DOHH2 (cell line): ENCODE measurements around the gene SUGCT.

Experiments used
- H3F3A ChIP-seq: fragments of 200-600 bp; sonication (generic), shearing (Covaris generic); 2 replicates; pipeline ENCODE4 v1.6.0; 2016; ENCODE audit warnings: antibody characterized with exemption, mild to moderate bottlenecking; ENCODE audit not compliant: control insufficient read depth, insufficient read depth
- H3K27ac ChIP-seq: fragments of 200-600 bp; sonication (generic); 2 replicates; pipeline ENCODE4 v1.5.1; 2014; ENCODE audit warnings: low read depth, mild to moderate bottlenecking, low read length, moderate library complexity
- H3K27me3 ChIP-seq: fragments of 200-600 bp; sonication (generic); 2 replicates; pipeline ENCODE4 v1.6.1; 2014; ENCODE audit warnings: mild to moderate bottlenecking, low read length, mixed read lengths; ENCODE audit not compliant: control insufficient read depth
- H3K36me3 ChIP-seq: fragments of 200-600 bp; sonication (generic); 2 replicates; pipeline ENCODE4 v1.6.1; 2014; ENCODE audit warnings: mild to moderate bottlenecking, low read length, moderate library complexity, mixed read lengths; ENCODE audit not compliant: control insufficient read depth
- H3K4me1 ChIP-seq: fragments of 200-600 bp; sonication (generic); 2 replicates; pipeline ENCODE4 v1.6.1; 2014; ENCODE audit warnings: mild to moderate bottlenecking, low read length, mixed read lengths; ENCODE audit not compliant: control insufficient read depth
- H3K4me2 ChIP-seq: fragments of 200-600 bp; sonication (generic); 2 replicates; pipeline ENCODE4 v1.6.0; 2014; ENCODE audit warnings: mild to moderate bottlenecking, low read length, moderate library complexity
- H3K4me3 ChIP-seq: fragments of 200-600 bp; sonication (generic); 2 replicates; pipeline ENCODE4 v1.5.1; 2014; ENCODE audit warnings: mild to moderate bottlenecking, low read length, mixed read lengths
- H3K79me2 ChIP-seq: fragments of 200-600 bp; sonication (generic); 2 replicates; pipeline ENCODE4 v1.6.1; 2014; ENCODE audit warnings: mild to moderate bottlenecking, low read length, mixed read lengths; ENCODE audit not compliant: control insufficient read depth
- H3K9me2 ChIP-seq: fragments of 200-600 bp; sonication (generic); replicated peaks from 2 replicates; pipeline ENCODE4 v1.6.1; 2014; ENCODE audit warnings: mild to moderate bottlenecking, low read length, mixed read lengths; ENCODE audit not compliant: control insufficient read depth
- H3K9me3 ChIP-seq: fragments of 200-600 bp; sonication (generic); 2 replicates; pipeline ENCODE4 v1.6.1; 2014; ENCODE audit warnings: antibody characterized with exemption, low read length, mixed read lengths; ENCODE audit not compliant: control insufficient read depth, insufficient read depth
- H4K20me1 ChIP-seq: fragments of 200-600 bp; sonication (generic); 2 replicates; pipeline ENCODE4 v1.6.0; 2014; ENCODE audit warnings: low read depth, mild to moderate bottlenecking, antibody characterized with exemption, low read length, moderate library complexity; ENCODE audit not compliant: control insufficient read depth, insufficient read depth
- CTCF ChIP-seq: fragments of 200-600 bp; sonication (generic); IDR thresholded peaks from one replicate; pipeline ENCODE4 v1.5.1; 2014; ENCODE audit warnings: antibody characterized with exemption, mild to moderate bottlenecking, low read depth, low read length; ENCODE audit not compliant: poor library complexity, severe bottlenecking
- EZH2phosphoT487 ChIP-seq: fragments of 200-600 bp; sonication (generic); IDR thresholded peaks from 2 replicates; pipeline ENCODE4 v1.6.1; 2017; ENCODE audit warnings: borderline replicate concordance, mild to moderate bottlenecking, antibody characterized with exemption, low read length, moderate library complexity, mixed read lengths

Gene SUGCT

GRCh38 chr7:40419806-40420205 is 285.0 kb downstream of the SUGCT start:
- Histone ChIP-seq H3K4me1 (no peaks in the 10 kb centered on the region), H3K27me3 (no peaks in the 10 kb centered on the region), H3K27ac (no peak overlapping the region), H3K9me2 (no peaks in the 10 kb centered on the region), H3F3A (no peaks in the 10 kb centered on the region), H3K79me2 (no peaks in the 10 kb centered on the region), H3K4me3 (no peak overlapping the region), H3K36me3 (no peaks in the 10 kb centered on the region), H3K9me3 (no peaks in the 10 kb centered on the region), H4K20me1 (no peaks in the 10 kb centered on the region), H3K4me2 (no peak overlapping the region)
- TF ChIP-seq CTCF, result no peak
- TF ChIP-seq EZH2phosphoT487, result no peak

GRCh38 chr7:40421433-40421832 is 286.6 kb downstream of the SUGCT start:
- no peaks in the 10 kb centered on the region for H3F3A ChIP-seq
- no peaks in the 10 kb centered on the region for H3K79me2 ChIP-seq
- no peaks in the 10 kb centered on the region for H3K27me3 ChIP-seq
- H3K4me3 ChIP-seq, result no peak overlapping the region
- no peaks in the 10 kb centered on the region for H4K20me1 ChIP-seq
- H3K4me1 ChIP-seq, result no peaks in the 10 kb centered on the region
- no peaks in the 10 kb centered on the region for H3K9me2 ChIP-seq
- TF ChIP-seq EZH2phosphoT487 (no peak), CTCF (no peak)
- no peak overlapping the region for H3K27ac ChIP-seq
- no peaks in the 10 kb centered on the region for H3K9me3 ChIP-seq
- H3K4me2 ChIP-seq, result no peak overlapping the region
- H3K36me3 ChIP-seq, result no peaks in the 10 kb centered on the region

GRCh38 chr7:40425696-40426095 is 290.9 kb downstream of the SUGCT start:
- Histone ChIP-seq H3K4me3 (no peak overlapping the region), H3K9me3 (no peaks in the 10 kb centered on the region), H3F3A (no peaks in the 10 kb centered on the region), H3K4me1 (no peaks in the 10 kb centered on the region), H3K27me3 (no peaks in the 10 kb centered on the region), H3K9me2 (no peaks in the 10 kb centered on the region), H3K79me2 (no peaks in the 10 kb centered on the region), H3K36me3 (no peaks in the 10 kb centered on the region), H4K20me1 (no peaks in the 10 kb centered on the region), H3K4me2 (no peak overlapping the region), H3K27ac (no peak overlapping the region)
- TF ChIP-seq CTCF, result no peak
- TF ChIP-seq EZH2phosphoT487, result no peak

- H3K27me3 ChIP-seq, result no peaks in the 10 kb centered on the region
- no peaks in the 10 kb centered on the region for H3K9me3 ChIP-seq
- H3K4me3 ChIP-seq, result no peak overlapping the region
- H3K27ac ChIP-seq, result no peak overlapping the region
- H3K4me2 ChIP-seq, result no peak overlapping the region
- H3K9me2 ChIP-seq, result no peaks in the 10 kb centered on the region
- no peaks in the 10 kb centered on the region for H3F3A ChIP-seq
- H3K36me3 ChIP-seq, result no peaks in the 10 kb centered on the region
- H4K20me1 ChIP-seq, result no peaks in the 10 kb centered on the region
- TF ChIP-seq CTCF, result no peak
- no peak for TF ChIP-seq EZH2phosphoT487
- no peaks in the 10 kb centered on the region for H3K79me2 ChIP-seq
- no peaks in the 10 kb centered on the region for H3K4me1 ChIP-seq
These were observed 293.6 kb downstream of the SUGCT start for GRCh38 chr7:40428421-40428820.
